Peyer's patch (tissue), 4 donors: Measurements from ENCODE around the gene BST2. TPM values are rescaled to one million over a fixed set of nuclear protein-coding genes. Genes with fewer than 3 reads are reported as not detected.

Experiments
- DNase-seq, 3 donors: peaks; one replicate each; pipeline ENCODE4 v3.0.0-alpha.2; 2017 to 2019
- H3K27ac ChIP-seq, 4 donors: fragments of 200-600 bp; sonication (generic); one replicate each; pipeline ENCODE4 v1.5.1; 2016 to 2019
- H3K27me3 ChIP-seq, 2 donors: fragments of 200-600 bp; sonication (generic); one replicate each; pipeline ENCODE4 v1.5.1; 2019
- H3K36me3 ChIP-seq, 3 donors: fragments of 200-600 bp; sonication (generic); one replicate each; pipeline ENCODE4 v1.5.1; 2016 to 2019
- H3K4me1 ChIP-seq, 4 donors: fragments of 200-600 bp; sonication (generic); one replicate each; pipeline ENCODE4 v1.5.1; 2016 to 2019
- H3K4me3 ChIP-seq, 4 donors: fragments of 200-600 bp; sonication (generic); 1 replicate in 3 of 4; 2 replicates in 1 of 4; pipeline ENCODE4 v1.5.1; 2016 to 2019; ENCODE audit warnings: mild to moderate bottlenecking in 1 of 4
- H3K9me3 ChIP-seq, 4 donors: fragments of 200-600 bp; sonication (generic); one replicate each; pipeline ENCODE4 v1.5.1; 2016 to 2019; ENCODE audit warnings: mild to moderate bottlenecking in 1 of 4
- CTCF ChIP-seq, 6 experiments: fragments of 450-650 bp in 4 of 6; fragments of 200-600 bp in 2 of 6; sonication (generic) in 1 of 6; IDR thresholded peaks; one replicate each; pipeline ENCODE4 v1.5.1; 2017 to 2019; ENCODE audit warnings: antibody characterized with exemption in 6 of 6, mild to moderate bottlenecking in 3 of 6, moderate library complexity in 1 of 6
- POLR2A ChIP-seq, 2 donors: fragments of 450-650 bp; IDR thresholded peaks; one replicate each; pipeline ENCODE4 v1.5.1; 2017; ENCODE audit warnings: antibody characterized with exemption in 2 of 2, mild to moderate bottlenecking in 2 of 2, moderate library complexity in 2 of 2
- total RNA-seq, 4 donors: library from RNA; depleted of rRNA; stranded (reverse); fragments of >200 nt; gene quantifications; one replicate each; pipeline ENCODE4 v1.1.0, GENCODE V29; 2016

The BST2 gene
- total RNA-seq, 4 donors from 2014 or later = 9.6 to 101 (median 23.9) TPM

- peak; percentile 53 to 77 (median 57) for DNase-seq
- H3K4me3 ChIP-seq = peak within 1 kb of the TSS; percentile 28 to 57 (median 44)
- H3K4me1 ChIP-seq = peaks cover 3 to 8% (median 5%) of the 10 kb centered on the region in 4 donors
- no peaks in the 10 kb centered on the region for H3K36me3 ChIP-seq
- H3K27ac ChIP-seq = no peak within 1 kb of the TSS
- peaks cover 0 to 4% of the 10 kb centered on the region in 2 donors for H3K27me3 ChIP-seq
- TF ChIP-seq CTCF (IDR thresholded peaks at IDR 0.05) = peak; percentile 17 to 53 (median 24)
- no peak for TF ChIP-seq POLR2A (IDR thresholded peaks at IDR 0.05)
- no peaks in the 10 kb centered on the region for H3K9me3 ChIP-seq
These were observed 42.9 kb upstream of the BST2 start, which contains the start of gene TMEM221 for GRCh38 chr19:17448131-17448967. TMEM221 (minus strand) TSS chr19:17448668; CDS start chr19:17448462, 206 bp downstream.

GRCh38 chr19:17447704-17448130 lies 42.3 kb upstream of the BST2 start:
- Histone ChIP-seq H3K4me3 (peak overlapping the region in 3 of 4 donors; percentile 41 to 57 (median 47)), H3K27ac (no peak overlapping the region), H3K9me3 (no peaks in the 10 kb centered on the region), H3K27me3 (peaks cover 0 to 4% of the 10 kb centered on the region in 2 donors), H3K4me1 (peaks cover 3 to 8% (median 5%) of the 10 kb centered on the region in 4 donors), H3K36me3 (no peaks in the 10 kb centered on the region)
- DNase-seq = no peak
- TF ChIP-seq POLR2A (IDR thresholded peaks at IDR 0.05) (no peak), CTCF (IDR thresholded peaks at IDR 0.05) (no peak)

- DNase-seq = no peak
- Histone ChIP-seq H3K9me3 (no peaks in the 10 kb centered on the region), H3K27ac (no peak overlapping the region)
These were observed 40.2 kb upstream of the BST2 start for GRCh38 chr19:17445526-17446165.

GRCh38 chr19:17441241-17442021 lies 36.0 kb upstream of the BST2 start:
- no peaks in the 10 kb centered on the region for H3K27me3 ChIP-seq
- no peak overlapping the region for H3K4me3 ChIP-seq
- H3K9me3 ChIP-seq = no peaks in the 10 kb centered on the region
- H3K27ac ChIP-seq = no peak overlapping the region
- no peaks in the 10 kb centered on the region for H3K36me3 ChIP-seq
- TF ChIP-seq CTCF (IDR thresholded peaks at IDR 0.05) = peak in 4 of 6 experiments; percentile 21 to 40 (median 36)
- no peak for TF ChIP-seq POLR2A (IDR thresholded peaks at IDR 0.05)
- no peaks in the 10 kb centered on the region for H3K4me1 ChIP-seq
- no peak for DNase-seq

More at GRCh38 chr19:17445526-17446165, 40.2 kb upstream of the BST2 start:
- Histone ChIP-seq H3K4me3 (no peak overlapping the region), H3K36me3 (no peaks in the 10 kb centered on the region), H3K4me1 (peaks cover 3 to 8% (median 5%) of the 10 kb centered on the region in 4 donors), H3K27me3 (peaks cover 0 to 4% of the 10 kb centered on the region in 2 donors)
- TF ChIP-seq CTCF (IDR thresholded peaks at IDR 0.05) = no peak
- no peak for TF ChIP-seq POLR2A (IDR thresholded peaks at IDR 0.05)

- no peaks in the 10 kb centered on the region for H3K36me3 ChIP-seq
- H3K27ac ChIP-seq = no peak overlapping the region
- no peaks in the 10 kb centered on the region for H3K4me1 ChIP-seq
- no peaks in the 10 kb centered on the region for H3K9me3 ChIP-seq
- no peak for DNase-seq
- no peak for TF ChIP-seq POLR2A (IDR thresholded peaks at IDR 0.05)
- no peak for TF ChIP-seq CTCF (IDR thresholded peaks at IDR 0.05)
- H3K4me3 ChIP-seq = no peak overlapping the region
- H3K27me3 ChIP-seq = no peaks in the 10 kb centered on the region
These were observed 31.4 kb upstream of the BST2 start for GRCh38 chr19:17436874-17437267.
